Islet of Langerhans (tissue), 1 donor: ENCODE data around the gene CHKA.
A peak's percentile ranks its signal among the peaks of the same experiment; 100 is the strongest.

Experiments
- FAIRE-seq: peaks from one replicate; lab custom pipeline; 2011; peaks lifted over from hg19 to GRCh38; lab: Jason Lieb, UNC

The CHKA gene

DNA sequence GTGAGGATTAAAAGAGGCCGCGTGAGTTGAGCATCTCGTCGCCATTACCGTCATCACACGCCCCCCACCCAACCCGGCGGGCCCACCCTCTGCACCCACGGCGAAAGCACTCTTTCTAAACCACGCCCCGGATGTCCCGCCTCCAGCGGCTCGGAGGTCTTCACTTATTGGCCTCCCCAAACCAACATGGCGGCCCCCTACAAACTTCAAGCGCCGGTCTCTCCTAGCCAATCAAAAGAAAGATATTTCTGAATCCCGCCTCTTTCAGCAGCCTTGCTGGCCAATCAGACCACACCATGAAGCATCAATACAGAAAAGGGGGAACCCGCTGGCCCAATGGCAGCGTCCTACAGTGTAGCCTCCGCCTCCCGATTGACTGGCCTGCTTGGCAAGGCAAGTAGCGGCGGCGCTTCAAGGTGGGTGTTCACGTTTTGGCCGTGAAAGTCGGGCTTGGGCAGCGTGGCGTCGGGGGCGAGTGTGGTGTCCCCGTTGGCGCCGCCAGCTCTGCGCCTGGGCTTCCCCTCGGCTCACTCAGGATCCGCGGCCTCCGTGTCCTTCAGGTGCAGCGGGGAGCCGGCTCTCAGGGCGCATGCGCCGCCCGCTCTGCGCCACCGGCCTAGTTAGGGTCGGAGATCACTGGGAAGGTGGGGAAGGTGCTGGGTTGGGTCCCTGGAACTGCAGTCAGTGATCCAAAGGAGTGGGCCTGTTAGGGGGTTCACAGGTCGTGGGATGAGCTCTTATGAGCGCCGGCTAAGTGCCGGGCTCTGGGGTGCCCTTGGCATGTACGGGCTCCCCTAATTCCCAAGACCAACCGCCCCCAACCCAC is 90.7 kb downstream of the CHKA start, which contains the start of gene NDUFS8:
Gene NDUFS8 (plus strand): TSS at position 364 of the 826 bp plus-strand sequence. CDS start 1,471 bp downstream, outside the sequence.
- FAIRE-seq: peak; percentile 98

DNA sequence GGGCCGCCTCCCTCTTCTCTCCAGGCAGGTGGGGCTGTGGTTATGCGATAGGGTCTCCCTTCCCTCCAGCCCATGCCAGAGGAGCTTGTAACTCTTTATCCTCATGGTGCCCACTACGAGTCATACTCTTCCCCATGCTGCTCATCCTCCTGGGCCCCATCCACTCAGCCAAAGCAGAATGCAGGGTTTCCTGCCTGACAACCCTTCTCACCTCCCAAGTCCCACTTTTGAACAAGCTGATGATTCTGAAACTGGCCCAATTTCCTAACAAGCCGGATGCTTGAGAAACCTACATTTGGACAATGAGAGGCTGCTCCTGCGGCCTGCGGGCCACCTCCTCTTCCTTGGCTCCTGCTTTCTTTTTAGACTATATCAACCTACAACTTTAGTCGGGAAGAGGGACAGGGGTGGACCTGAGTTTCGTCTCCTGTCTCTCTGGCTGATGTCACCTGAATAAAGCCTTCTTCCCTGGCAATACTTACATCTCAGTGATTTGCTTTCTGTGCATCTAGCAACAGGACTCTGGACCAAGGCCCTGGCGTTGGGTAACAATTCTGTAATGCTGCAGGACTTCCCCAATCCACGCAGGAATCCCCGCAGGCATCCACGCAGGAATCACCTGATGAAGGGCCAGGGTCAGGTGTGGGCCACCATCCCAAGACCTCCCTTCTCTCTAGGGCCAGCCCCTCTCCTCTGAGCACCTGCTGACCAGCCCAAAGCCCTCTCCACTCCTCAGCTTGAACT is 92.2 kb downstream of the CHKA start:
- FAIRE-seq: no peak

DNA sequence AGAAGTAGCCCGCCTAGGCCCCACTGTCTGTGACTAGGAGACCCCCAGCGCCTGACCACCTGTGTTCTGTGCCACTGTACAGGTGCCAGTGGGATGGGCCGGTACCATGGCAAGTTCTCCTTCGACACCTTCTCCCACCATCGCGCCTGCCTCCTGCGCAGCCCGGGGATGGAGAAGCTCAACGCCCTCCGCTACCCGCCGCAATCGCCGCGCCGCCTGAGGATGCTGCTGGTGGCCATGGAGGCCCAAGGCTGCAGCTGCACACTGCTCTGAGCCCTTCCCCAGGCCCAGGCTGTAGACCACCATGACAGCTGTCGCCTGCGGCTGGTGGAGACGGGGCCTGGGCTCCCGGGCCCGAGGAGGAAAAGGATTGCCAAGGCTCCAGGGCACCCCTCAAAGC is 93.5 kb downstream of the CHKA start:
- no peak for FAIRE-seq

DNA sequence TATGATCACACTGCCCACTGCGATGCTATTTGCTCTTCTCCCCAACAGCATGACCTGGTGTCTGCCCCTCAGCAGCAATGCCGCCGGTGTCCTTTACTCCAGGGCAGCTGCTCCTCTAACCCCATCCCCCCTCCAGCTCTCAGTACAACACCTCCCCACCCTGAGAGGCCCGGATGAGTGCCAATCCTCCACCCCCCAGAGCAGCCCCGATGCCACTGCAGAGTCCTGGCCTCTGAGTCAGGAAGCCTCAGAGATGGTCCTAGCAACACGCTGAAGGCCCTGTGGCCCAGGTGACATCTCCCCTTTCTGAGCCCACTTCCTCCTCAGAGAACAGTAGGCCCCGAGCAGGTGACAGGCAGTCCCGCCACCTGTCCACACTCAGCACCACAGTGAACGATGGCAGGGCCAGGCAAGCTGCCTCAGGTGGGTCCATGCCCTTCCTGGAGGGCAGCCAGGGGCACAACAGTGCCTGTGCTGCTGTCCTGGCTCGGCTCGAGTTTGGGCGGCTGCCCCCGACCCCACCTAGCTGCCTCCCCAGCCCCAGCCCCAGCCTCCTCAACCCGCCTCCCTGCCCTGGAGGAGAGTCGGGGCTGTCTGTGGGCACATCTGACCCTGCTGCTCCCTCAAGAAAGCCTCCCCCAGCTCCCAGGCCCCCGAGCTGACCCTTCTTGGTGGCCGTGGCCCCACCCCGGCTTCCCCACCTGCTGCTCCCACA is 94.6 kb downstream of the CHKA start:
- FAIRE-seq: no peak

DNA sequence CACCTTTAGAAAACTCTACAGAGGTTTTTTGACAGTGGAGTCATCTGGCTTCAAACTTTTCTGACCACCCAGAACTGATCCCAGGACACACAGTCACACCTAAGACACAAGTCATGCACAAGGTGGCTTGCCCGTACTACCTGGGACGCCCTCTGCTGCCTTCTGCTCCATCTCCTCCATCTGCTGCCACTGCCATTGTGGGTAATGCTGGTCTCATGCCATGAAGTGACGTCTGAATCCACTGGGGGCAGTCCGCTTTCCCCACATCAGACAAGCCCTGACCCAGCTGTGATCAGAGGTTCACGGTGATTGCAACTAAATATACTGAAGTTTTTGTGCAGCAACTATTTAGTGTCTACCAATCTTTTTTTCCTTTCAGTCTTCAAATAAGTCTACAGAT is 96.1 kb downstream of the CHKA start:
- no peak for FAIRE-seq

DNA sequence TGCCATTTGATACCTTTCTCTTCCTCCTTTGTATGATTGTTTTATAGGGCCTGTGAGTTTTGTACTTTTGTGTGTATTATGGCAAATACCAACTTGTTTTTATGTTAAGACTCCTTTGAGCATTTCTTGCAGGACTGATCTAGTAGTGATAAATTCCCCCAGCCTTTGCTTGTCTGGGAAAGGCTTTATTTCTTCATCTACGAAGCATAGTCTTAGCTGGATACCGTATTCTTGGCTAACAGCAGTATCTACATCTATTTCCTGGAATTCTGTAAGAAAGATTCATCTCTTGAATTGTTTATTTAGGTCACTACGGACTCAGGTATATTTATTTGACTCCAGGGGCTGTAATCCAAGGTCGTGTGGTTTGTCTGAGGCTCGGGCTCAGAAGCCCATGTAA is 96.7 kb downstream of the CHKA start:
- FAIRE-seq: no peak

DNA sequence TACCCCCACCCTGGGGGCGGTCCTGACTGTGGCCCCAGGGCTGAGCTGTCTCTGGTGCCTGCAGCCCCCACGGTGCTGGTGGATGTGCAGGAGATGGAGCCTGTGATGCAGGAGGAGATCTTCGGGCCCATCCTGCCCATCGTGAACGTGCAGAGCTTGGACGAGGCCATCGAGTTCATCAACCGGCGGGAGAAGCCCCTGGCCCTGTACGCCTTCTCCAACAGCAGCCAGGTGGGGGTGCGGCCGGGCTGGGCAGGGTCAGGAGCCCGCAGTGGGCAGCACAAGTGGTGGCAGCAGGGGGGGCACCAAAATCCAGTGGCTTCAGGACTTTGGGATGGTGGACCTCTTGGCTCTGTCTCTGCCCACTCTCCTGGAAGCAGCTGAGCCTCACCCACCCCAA is 98.7 kb downstream of the CHKA start:
- FAIRE-seq: no peak

DNA sequence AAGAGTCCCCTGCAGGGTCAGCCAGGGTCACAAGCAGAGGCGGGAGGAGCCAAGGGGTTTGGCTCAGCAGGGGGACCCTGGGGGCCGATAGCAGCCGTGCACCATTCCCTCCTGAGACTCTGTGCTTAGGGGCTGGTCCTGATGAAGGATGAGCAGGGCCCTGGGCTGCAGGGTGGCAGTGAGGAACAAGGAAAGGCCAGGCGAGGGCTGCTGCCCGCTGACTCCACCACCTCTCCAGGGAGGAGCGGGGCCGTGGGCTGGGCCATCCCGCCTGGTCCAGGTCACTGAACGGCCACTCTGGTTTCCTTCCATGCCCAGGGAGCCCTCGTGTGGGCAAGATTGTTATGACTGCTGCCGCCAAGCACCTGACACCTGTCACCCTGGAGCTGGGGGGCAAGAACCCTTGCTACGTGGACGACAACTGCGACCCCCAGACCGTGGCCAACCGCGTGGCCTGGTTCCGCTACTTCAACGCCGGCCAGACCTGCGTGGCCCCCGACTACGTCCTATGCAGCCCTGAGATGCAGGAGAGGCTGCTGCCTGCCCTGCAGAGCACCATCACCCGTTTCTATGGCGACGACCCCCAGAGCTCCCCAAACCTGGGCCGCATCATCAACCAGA is 99.9 kb downstream of the CHKA start:
- FAIRE-seq: no peak

DNA sequence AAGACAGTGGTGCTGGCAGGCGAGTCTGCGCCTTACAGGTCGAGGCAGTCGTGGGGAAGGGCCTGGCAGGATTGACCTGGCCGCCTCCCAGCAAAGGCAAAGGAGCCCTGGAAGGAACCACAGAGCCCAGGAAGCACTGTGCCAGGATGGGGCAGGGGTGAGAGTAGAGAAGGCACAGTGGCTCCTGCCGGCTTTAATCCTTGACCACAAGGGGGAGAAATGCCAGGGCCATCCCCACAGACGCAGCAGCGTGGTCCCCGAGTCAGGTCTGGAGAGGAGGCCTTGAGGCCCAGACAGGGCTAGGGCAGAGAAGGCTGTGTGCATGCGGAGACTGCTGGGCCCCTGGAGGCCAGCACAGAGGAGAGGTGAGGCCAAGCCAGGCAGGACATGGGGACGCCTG is 100.6 kb downstream of the CHKA start:
- no peak for FAIRE-seq

DNA sequence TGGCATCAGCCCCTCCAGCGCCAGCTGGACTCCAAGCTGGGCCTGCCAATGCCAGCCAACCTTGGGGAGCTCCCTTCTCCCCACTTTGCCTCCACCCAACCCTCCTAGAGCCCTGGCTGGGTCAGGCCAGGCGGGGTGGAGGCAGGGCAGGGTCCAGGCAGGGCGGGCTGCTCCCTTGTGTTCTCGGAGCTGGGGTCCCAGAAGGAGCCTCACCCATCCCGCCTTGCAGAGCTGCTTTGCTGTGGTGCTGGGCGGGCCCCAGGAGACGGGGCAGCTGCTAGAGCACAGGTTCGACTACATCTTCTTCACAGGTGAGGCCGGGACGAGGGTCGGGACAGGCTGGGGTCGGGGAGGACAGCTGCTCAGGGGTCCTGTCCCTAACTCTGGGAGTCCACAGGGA is 101.7 kb downstream of the CHKA start:
- no peak for FAIRE-seq

DNA sequence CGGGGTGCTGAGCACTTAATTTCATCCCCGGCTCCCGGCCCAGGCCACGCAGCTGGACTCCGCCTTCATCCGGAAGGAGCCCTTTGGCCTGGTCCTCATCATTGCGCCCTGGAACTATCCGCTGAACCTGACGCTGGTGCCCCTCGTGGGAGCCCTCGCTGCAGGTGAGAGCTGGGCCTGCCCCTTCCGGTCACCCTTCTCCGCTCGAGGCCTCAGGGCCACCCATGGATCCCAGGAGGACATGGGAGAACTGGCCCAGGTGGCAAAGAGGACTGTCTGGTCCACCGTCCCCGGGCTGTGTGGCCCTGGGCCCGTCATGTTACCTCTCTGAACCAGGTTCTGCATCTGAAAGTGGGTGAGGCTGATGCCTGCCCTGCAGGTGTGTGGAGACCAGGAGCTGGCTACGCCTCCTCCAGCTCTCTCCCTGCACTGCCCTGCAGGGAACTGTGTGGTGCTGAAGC is 102.4 kb downstream of the CHKA start:
- no peak for FAIRE-seq

DNA sequence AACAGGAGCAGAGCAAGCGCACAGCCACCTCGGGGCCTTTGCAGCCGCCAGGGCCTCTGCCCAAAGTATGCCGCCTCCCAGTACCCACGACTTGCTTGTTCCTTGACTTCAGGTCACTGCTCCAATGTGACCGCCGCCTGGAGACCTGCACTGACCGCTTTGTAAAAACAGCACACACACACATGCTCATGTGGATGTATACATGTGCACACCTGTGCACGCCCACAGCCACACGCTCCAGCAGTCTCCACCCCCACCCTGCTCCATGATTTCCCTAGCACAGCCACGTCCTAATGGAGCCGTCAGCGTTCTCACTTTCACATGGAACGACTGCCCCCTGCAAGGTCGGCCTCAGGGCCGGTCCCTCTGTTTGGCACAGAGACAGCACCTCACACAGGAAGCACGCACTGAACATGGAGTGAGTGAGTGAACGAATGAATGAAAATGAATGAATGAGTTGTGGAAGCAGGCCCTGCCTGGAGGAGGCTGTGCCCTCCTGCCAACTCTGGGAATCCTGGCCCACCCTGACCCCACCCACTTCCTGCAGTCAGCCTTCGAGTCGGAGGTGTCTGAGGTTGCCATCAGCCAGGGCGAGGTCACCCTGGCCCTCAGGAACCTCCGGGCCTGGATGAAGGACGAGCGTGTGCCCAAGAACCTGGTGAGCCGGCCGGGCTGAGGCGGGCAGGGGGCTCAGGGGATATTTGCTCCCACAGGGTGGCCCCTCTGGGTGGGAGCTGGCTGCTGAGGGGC is 103.0 kb downstream of the CHKA start:
- no peak for FAIRE-seq

DNA sequence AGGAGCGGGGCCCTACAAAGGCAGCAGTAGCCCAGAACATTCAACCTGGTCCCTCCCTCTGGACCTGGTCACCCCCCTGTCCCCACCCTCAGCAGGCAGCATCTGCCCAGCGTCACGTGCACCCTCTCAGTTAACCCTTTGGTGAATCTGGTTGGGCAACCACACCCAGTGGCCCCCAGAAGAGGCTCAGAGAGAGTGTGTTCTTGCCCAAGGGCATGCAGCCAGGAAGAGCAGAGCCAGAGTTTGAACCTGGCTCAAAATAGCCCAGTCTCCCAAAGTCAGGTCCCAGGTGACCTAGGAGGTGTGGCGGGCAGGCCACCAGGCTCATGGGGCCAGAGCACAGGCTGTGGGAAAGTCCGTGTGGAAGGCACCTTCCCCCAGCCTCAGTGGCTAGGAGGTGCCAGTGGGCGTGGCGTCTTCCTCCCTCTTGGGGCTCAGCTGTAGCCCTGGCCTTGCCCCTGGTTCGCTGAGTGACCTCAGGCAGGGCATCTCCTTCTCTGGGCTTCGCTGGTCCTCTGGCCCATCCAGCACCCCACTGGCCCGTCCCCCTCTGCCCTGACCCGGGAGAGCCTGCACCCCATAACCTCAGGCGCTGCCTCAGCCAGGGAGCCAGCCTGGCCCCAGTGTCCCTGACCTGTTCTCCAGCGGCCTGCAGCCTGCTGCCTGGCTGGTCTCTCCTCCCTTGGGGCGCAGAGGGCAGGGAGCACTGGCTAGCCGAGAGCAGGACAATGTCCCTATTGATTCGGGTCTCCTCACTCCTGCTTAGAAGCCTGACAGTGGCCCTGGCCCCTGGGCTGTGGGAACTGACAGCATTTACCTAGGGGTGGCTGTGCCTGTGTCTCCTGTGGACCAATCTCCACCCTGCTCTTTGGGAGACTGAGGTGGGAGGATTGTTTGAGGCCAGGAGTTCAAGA is 104.0 kb downstream of the CHKA start:
- FAIRE-seq: no peak

DNA sequence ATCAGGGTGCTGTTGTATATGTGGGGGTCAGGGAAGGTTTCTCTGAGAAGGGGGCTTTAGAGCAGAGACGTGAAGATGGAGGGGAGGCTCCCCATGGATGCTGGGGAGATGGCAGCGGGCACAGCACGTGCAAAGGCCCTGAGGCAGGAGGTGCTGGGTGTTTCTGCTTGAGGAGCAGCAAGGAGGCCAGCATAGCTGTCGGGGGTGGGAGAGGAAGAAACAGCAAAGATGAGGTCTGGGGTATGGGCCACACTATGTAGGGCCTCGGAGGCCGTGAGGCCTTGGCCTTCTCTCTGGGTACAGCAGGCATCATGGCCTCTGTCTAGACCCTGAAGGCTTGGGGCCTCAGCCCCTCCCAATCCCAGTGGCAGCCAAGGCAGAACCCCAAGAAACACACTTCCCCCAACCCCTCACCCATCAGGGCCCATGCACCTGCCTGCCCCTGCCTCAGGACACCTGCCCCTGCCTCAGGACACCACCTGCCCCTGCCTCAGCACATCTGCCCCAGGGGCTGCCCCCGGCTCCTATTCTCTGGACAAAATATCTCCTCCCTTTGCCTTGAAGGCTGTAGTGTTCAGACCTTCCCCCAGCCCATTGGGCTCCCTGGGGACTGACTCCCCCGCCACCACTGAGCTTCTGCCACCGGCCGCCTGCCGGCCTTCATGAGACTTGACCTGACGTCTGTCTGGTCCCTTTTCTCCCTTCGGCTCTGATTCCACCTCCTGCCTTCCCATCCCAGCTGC is 104.9 kb downstream of the CHKA start:
- FAIRE-seq: no peak

DNA sequence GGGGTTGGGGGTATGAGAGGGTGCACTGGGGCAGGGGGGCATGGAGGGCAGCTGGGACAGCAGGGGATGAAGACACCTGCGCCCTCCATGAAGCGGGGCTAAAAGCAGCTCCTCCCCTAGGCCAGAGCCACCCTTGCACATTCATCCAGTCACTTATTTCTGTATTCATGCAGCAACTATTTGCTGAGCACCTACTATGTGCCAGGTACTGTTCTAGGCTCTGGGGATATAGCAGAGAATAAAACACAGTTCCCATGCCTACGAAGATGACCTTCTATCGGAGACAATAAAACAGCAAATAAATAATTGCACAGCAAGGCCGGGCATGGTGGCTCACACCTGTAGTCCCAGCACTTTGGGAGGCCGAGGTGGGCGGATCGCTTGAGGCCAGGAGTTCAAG is 105.7 kb downstream of the CHKA start:
- FAIRE-seq: no peak

DNA sequence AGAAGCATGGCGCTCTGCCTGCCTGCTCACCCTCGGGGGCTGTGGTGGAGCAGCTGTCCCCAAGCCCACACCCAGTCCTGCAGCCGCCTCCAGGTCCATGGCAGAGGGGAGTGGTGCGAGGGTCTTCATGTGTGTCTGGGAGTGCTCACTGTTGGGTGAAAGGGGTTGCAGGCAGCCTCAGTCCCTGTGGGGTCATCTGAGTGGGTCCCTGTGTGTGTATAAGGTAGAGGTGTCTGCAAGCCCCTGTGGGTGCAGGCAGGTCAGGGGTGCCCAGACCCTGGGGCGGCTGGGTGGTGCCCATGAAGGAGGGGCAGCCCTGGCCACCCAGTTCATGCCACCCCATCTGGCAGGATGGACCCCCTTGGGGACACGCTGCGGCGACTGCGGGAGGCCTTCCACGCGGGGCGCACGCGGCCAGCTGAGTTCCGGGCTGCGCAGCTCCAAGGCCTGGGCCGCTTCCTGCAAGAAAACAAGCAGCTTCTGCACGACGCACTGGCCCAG is 106.2 kb downstream of the CHKA start:
- FAIRE-seq: no peak

DNA sequence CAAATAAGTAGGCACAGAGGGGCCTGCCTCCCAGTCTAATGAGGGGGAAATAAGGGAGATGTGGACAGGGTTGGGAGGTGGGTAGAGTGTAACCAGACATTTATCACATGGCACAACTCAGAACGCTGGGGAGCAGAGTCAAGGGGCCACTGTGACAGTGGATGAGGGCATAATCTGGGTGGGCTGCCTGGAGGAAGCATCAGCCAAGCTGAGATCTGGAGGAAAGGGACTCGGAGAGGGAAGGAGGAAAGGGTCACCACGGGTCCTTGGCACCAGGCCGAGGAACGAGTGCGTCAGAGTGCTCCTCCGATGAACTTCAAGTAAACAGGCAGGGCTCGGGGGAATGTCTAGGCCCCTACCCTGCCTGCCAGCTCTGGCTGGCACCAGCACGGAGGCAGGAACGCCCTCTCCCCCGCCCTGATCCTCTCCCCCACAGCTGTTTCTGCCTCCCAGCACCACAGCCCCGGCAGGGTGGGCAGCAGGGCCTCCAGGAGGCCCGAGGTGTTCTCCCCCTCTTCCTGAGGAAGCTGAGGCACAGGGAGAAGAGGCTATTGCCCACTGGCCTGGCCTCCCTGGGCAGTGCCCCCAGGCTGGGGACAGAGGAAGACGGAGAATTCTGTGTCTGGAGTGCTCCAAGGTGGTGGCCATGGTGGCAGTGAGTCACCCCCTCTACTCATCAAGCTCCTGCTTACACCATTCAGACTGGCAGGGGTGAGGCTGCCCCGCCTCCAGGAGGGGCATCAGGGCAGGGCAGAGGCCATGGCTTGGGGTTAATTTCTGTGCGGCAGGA is 106.8 kb downstream of the CHKA start:
- no peak for FAIRE-seq

DNA sequence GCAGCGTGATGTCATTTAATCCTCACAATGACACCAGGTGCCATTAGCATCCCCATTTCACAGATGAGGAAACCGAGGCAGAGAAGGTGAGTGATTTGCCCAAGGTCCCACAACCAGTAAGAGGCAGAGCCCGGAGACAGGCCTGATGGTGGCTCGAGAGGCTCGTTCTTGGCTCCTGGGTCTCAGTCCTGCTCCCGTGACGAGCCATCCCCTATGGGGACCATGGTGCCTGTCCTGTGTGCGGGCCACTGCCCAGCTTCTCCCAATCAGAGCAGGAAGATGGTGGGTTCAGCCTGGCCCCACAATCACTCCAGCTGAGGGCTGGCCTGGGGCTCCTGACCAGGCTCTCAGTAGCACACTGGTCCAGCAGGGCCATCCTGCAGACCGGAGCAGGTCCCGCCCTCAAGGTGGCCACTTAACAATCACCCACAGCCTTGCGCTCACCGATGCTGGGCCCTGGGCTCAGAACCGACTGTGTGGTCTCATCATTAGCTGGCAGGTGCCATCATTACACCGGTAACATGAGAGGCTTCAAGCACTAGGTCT is 107.5 kb downstream of the CHKA start:
- no peak for FAIRE-seq
